Gastrocnemius medialis (tissue), 4 donors: Measurements from ENCODE around the gene NCCRP1.

ENCODE experiments used
- POLR2A ChIP-seq, 2 donors: fragments of 450-650 bp; IDR thresholded peaks; one replicate each; pipeline ENCODE4 v1.6.1; 2017; ENCODE audit warnings: antibody characterized with exemption in 2 of 2, mild to moderate bottlenecking in 2 of 2, moderate library complexity in 2 of 2
- TF ChIP-seq, protein P1 (sequence below), 5 experiments: fragments of 450-650 bp in 3 of 5; fragments of 200-600 bp in 2 of 5; sonication (generic) in 2 of 5; IDR thresholded peaks in 4 of 5; conservative IDR thresholded peaks in 1 of 5; 1 replicate in 4 of 5; 2 replicates in 1 of 5; pipeline ENCODE4 v1.5.1; 2016 to 2019; ENCODE audit warnings: antibody characterized with exemption in 5 of 5, mild to moderate bottlenecking in 3 of 5, moderate library complexity in 3 of 5

DNA sequence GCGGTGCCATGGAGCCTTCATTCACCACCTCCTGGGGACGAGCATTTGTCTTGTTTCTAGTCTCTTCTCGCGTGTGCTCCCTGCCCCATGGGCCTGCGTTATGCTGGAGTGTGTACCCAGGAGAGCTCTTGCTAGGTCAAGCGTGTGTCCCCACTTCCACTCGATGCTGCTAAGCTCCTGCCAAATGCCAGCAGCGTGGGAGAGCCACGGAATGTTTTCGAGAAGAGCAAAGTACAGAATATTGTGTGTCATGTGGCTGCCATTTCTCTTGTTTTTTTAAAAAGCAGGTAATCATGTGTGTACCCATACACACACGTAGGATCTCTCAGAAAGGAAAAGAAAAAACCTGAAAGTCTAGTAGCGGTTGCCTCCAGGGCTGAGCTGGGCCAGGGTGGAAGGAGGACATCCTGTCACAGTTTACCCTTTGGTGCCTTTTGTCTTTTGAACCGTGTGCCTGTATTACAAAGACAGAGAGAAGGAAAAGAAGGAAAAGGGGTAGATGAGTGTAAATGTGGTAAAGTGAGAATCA lies 42.6 kb upstream of the NCCRP1 start:
- TF ChIP-seq, protein P1, sequence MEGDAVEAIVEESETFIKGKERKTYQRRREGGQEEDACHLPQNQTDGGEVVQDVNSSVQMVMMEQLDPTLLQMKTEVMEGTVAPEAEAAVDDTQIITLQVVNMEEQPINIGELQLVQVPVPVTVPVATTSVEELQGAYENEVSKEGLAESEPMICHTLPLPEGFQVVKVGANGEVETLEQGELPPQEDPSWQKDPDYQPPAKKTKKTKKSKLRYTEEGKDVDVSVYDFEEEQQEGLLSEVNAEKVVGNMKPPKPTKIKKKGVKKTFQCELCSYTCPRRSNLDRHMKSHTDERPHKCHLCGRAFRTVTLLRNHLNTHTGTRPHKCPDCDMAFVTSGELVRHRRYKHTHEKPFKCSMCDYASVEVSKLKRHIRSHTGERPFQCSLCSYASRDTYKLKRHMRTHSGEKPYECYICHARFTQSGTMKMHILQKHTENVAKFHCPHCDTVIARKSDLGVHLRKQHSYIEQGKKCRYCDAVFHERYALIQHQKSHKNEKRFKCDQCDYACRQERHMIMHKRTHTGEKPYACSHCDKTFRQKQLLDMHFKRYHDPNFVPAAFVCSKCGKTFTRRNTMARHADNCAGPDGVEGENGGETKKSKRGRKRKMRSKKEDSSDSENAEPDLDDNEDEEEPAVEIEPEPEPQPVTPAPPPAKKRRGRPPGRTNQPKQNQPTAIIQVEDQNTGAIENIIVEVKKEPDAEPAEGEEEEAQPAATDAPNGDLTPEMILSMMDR (IDR thresholded peaks at IDR 0.05 in 4 of 5, conservative IDR thresholded peaks at IDR 0.05 in 1 of 5): no peak
- no peak for TF ChIP-seq POLR2A (IDR thresholded peaks at IDR 0.05)
